HG02678 (cell line): ENCODE results near the gene APLF.

ENCODE experiments used
- ATAC-seq: cut with Tn5 transposase; IDR thresholded peaks from one replicate; pipeline ENCODE4 v1.9.1; 2021; ENCODE audit warnings: mild to moderate bottlenecking, moderate library complexity; ENCODE audit not compliant: unreplicated experiment

Gene APLF

GRCh38 chr2:68467077-68467960 is at the start of gene APLF, which contains the start of gene FBXO48:
Gene APLF, plus strand, starts transcription at chr2:68467585. Its CDS starts 147 bp downstream, at chr2:68467732.
Gene FBXO48, minus strand, starts transcription at chr2:68467294. Its CDS starts 2,149 bp downstream, at chr2:68465145.
- ATAC-seq = peak; percentile 94

- ATAC-seq = no peak
These were observed 49.5 kb upstream of the APLF start for GRCh38 chr2:68417926-68418325.

GRCh38 chr2:68418419-68418818 is 49.0 kb upstream of the APLF start:
- ATAC-seq = no peak

- ATAC-seq = peak; percentile 63
These were observed 48.5 kb upstream of the APLF start for GRCh38 chr2:68418855-68419254.

GRCh38 chr2:68420254-68420910 is 47.0 kb upstream of the APLF start:
- no peak for ATAC-seq

GRCh38 chr2:68423966-68424650 is 43.3 kb upstream of the APLF start:
- peak; percentile 79 for ATAC-seq

GRCh38 chr2:68425503-68425902 is 41.9 kb upstream of the APLF start:
- no peak for ATAC-seq

- ATAC-seq = no peak
These were observed 40.9 kb upstream of the APLF start for GRCh38 chr2:68426446-68426845.

- peak; percentile 30 for ATAC-seq
These were observed 40.4 kb upstream of the APLF start for GRCh38 chr2:68426848-68427579.

GRCh38 chr2:68428126-68428525 is 39.3 kb upstream of the APLF start:
- ATAC-seq = no peak

GRCh38 chr2:68428746-68429145 is 38.6 kb upstream of the APLF start:
- ATAC-seq = no peak

- ATAC-seq = no peak
These were observed 38.0 kb upstream of the APLF start for GRCh38 chr2:68429311-68429826.

GRCh38 chr2:68431316-68431972 is 35.9 kb upstream of the APLF start:
- no peak for ATAC-seq

- no peak for ATAC-seq
These were observed 34.4 kb upstream of the APLF start for GRCh38 chr2:68432696-68433658.

- ATAC-seq = no peak
These were observed 32.4 kb upstream of the APLF start for GRCh38 chr2:68434981-68435380.

- ATAC-seq = no peak
These were observed 31.8 kb upstream of the APLF start for GRCh38 chr2:68435615-68436014.

GRCh38 chr2:68436270-68436669 is 31.1 kb upstream of the APLF start:
- no peak for ATAC-seq

GRCh38 chr2:68438455-68439303 is 28.7 kb upstream of the APLF start:
- no peak for ATAC-seq
